Thyroid gland (tissue), 4 donors: ENCODE data around the gene PSKH1.

Experiments
- CTCF ChIP-seq, 6 experiments: fragments of 200-600 bp in 3 of 6; fragments of 450-650 bp in 3 of 6; sonication (generic) in 3 of 6; IDR thresholded peaks; one replicate each; pipeline ENCODE4 v1.5.1; 2016 to 2019; ENCODE audit warnings: antibody characterized with exemption in 6 of 6, mild to moderate bottlenecking in 2 of 6, inconsistent platforms in 1 of 6, moderate library complexity in 1 of 6
- POLR2A ChIP-seq, 2 donors: fragments of 450-650 bp; IDR thresholded peaks; one replicate each; pipeline ENCODE4 v1.6.1; 2017; ENCODE audit warnings: antibody characterized with exemption in 2 of 2, mild to moderate bottlenecking in 2 of 2, moderate library complexity in 1 of 2

GRCh38 chr16:67942510-67943255, 49.6 kb downstream of the PSKH1 start:
- TF ChIP-seq CTCF (IDR thresholded peaks at IDR 0.05) (no peak), POLR2A (IDR thresholded peaks at IDR 0.05) (no peak)
